ENCODE data around the gene PIP4K2A.

- TF ChIP-seq EZH2phosphoT487 (IDR thresholded peaks at IDR 0.05; ENCODE audit: low read depth, severe bottlenecking, unreplicated experiment) (no peak), EZH2 (IDR thresholded peaks at IDR 0.05; ENCODE audit: borderline replicate concordance) (no peak)
Observed at GRCh38 chr10:22727112-22727511, 12.7 kb upstream of the PIP4K2A start.
